Brain microvascular endothelial cell (primary cell): ENCODE data around the gene DNMT3A.

Source experiments
- DNase-seq: peaks from one replicate; pipeline ENCODE4 v3.0.0-alpha.2; 2020
- H3K27ac ChIP-seq: fragments of 250-450 bp; sonication (Bioruptor Pico); 2 replicates; pipeline ENCODE4 v1.5.1; 2020; ENCODE audit warnings: mild to moderate bottlenecking, moderate library complexity
- H3K27me3 ChIP-seq: fragments of 250-450 bp; sonication (Bioruptor Pico); replicated peaks from 2 replicates; pipeline ENCODE4 v1.5.1; 2020; ENCODE audit warnings: mild to moderate bottlenecking
- H3K36me3 ChIP-seq: fragments of 250-450 bp; sonication (Bioruptor Pico); replicated peaks from 2 replicates; pipeline ENCODE4 v1.5.1; 2020; ENCODE audit warnings: mild to moderate bottlenecking
- H3K4me3 ChIP-seq: 2 replicates; pipeline ENCODE4 v1.5.1; 2011; ENCODE audit warnings: low read depth, mild to moderate bottlenecking, control low read depth, low read length, moderate library complexity
- CTCF ChIP-seq: IDR thresholded peaks from 2 replicates; pipeline ENCODE4 v1.5.1; 2011; ENCODE audit warnings: low read depth, mild to moderate bottlenecking, moderate library complexity, low read length, control low read depth, inconsistent platforms; ENCODE audit errors: missing control alignments
- in situ Hi-C: cut with HindIII; loops from 2 replicates; pipeline ENCODE4 v1.10.0; 2017; ENCODE audit warnings: low sequenced_read_pairs, low pct_ligation_motif_present

DNMT3A gene

GRCh38 chr2:25286723-25287483 lies 54.8 kb downstream of the DNMT3A start:
- H3K27me3 ChIP-seq: no peaks in the 10 kb centered on the region
- H3K4me3 ChIP-seq: no peak overlapping the region
- H3K27ac ChIP-seq: no peak overlapping the region
- H3K36me3 ChIP-seq: no peaks in the 10 kb centered on the region
- DNase-seq: no peak
- no peak for TF ChIP-seq CTCF
- in situ Hi-C loops: no loop called here

GRCh38 chr2:25286025-25286400 lies 55.7 kb downstream of the DNMT3A start:
- H3K27me3 ChIP-seq: no peaks in the 10 kb centered on the region
- H3K4me3 ChIP-seq: no peak overlapping the region
- DNase-seq: peak; percentile 3
- no peak overlapping the region for H3K27ac ChIP-seq
- H3K36me3 ChIP-seq: no peaks in the 10 kb centered on the region
- TF ChIP-seq CTCF: no peak
- in situ Hi-C loops: no loop called here

GRCh38 chr2:25285265-25286024 lies 56.3 kb downstream of the DNMT3A start:
- no peaks in the 10 kb centered on the region for H3K27me3 ChIP-seq
- no peak overlapping the region for H3K4me3 ChIP-seq
- in situ Hi-C loops: no loop called here
- TF ChIP-seq CTCF: no peak
- no peak overlapping the region for H3K27ac ChIP-seq
- no peak for DNase-seq
- no peaks in the 10 kb centered on the region for H3K36me3 ChIP-seq

- no peak overlapping the region for H3K27ac ChIP-seq
- no peaks in the 10 kb centered on the region for H3K27me3 ChIP-seq
- TF ChIP-seq CTCF: no peak
- DNase-seq: no peak
- no peak overlapping the region for H3K4me3 ChIP-seq
- in situ Hi-C loops: no loop called here
- no peaks in the 10 kb centered on the region for H3K36me3 ChIP-seq
Observed at GRCh38 chr2:25284756-25285155, 57.0 kb downstream of the DNMT3A start.

GRCh38 chr2:25283921-25284320 lies 57.8 kb downstream of the DNMT3A start:
- Histone ChIP-seq H3K4me3 (no peak overlapping the region), H3K27ac (no peak overlapping the region), H3K36me3 (no peaks in the 10 kb centered on the region), H3K27me3 (no peaks in the 10 kb centered on the region)
- in situ Hi-C loops: no loop called here
- DNase-seq: no peak
- TF ChIP-seq CTCF: no peak
